GM23338 (cell line): ENCODE measurements around the gene TRMT13. TPM values are rescaled to one million over a fixed set of nuclear protein-coding genes. Genes with fewer than 3 reads are reported as not detected.

ENCODE experiments used
- ATAC-seq: fragments of 200-7000 bp; cut with Tn5 transposase; 3 replicates; pipeline ENCODE4 v1.9.1; 2020
- DNase-seq: peaks from one replicate; pipeline ENCODE4 v3.0.0-alpha.2; 2015; ENCODE audit warnings: low spot score
- H2AFZ ChIP-seq: fragments of 200-600 bp; sonication (generic); 2 replicates; pipeline ENCODE4 v1.8.0; 2016; ENCODE audit warnings: antibody characterized with exemption, mild to moderate bottlenecking, moderate library complexity
- H3F3A ChIP-seq: fragments of 200-600 bp; sonication (generic); replicated peaks from 2 replicates; pipeline ENCODE4 v1.8.0; 2017; ENCODE audit warnings: antibody characterized with exemption, mixed run types, low read depth
- H3K27ac ChIP-seq: fragments of 200-600 bp; sonication (generic); 2 replicates; pipeline ENCODE4 v1.6.1; 2016; ENCODE audit warnings: low read depth
- H3K27me3 ChIP-seq: fragments of 200-600 bp; sonication (generic); 2 replicates; pipeline ENCODE4 v1.8.0; 2016; ENCODE audit warnings: mild to moderate bottlenecking, mixed run types, moderate library complexity; ENCODE audit not compliant: insufficient read depth
- H3K36me3 ChIP-seq: fragments of 200-600 bp; sonication (generic); 2 replicates; pipeline ENCODE4 v1.8.0; 2016; ENCODE audit warnings: mild to moderate bottlenecking; ENCODE audit not compliant: insufficient read depth
- H3K4me1 ChIP-seq: fragments of 200-600 bp; sonication (generic); 2 replicates; pipeline ENCODE4 v1.8.0; 2016; ENCODE audit warnings: mild to moderate bottlenecking, moderate library complexity; ENCODE audit not compliant: insufficient read depth
- H3K4me2 ChIP-seq: fragments of 200-600 bp; sonication (generic); 2 replicates; pipeline ENCODE4 v1.7.1; 2017; ENCODE audit warnings: mixed run types
- H3K4me3 ChIP-seq: fragments of 200-600 bp; sonication (generic); 2 replicates; pipeline ENCODE4 v1.6.1; 2016; ENCODE audit warnings: mixed run types
- H3K79me2 ChIP-seq: fragments of 200-600 bp; sonication (generic); replicated peaks from 2 replicates; pipeline ENCODE4 v1.8.0; 2017; ENCODE audit warnings: mild to moderate bottlenecking; ENCODE audit not compliant: insufficient read depth
- H3K9me2 ChIP-seq: fragments of 200-600 bp; sonication (generic); 2 replicates; pipeline ENCODE4 v1.8.0; 2017; ENCODE audit not compliant: insufficient read depth
- H4K20me1 ChIP-seq: fragments of 200-600 bp; sonication (generic); replicated peaks from 2 replicates; pipeline ENCODE4 v1.8.0; 2017; ENCODE audit warnings: mild to moderate bottlenecking; ENCODE audit not compliant: insufficient read depth
- H3K27ac Mint-ChIP-seq: 2 replicates; pipeline ENCODE4 v1.8.0; 2020; ENCODE audit warnings: inconsistent platforms, mild to moderate bottlenecking, moderate library complexity, mixed read lengths
- H3K27me3 Mint-ChIP-seq: 3 replicates; pipeline ENCODE4 v1.8.0; 2022; ENCODE audit warnings: low read depth, mild to moderate bottlenecking, moderate library complexity, mixed read lengths, inconsistent platforms; ENCODE audit not compliant: insufficient read depth, poor library complexity
- H3K36me3 Mint-ChIP-seq: 3 replicates; pipeline ENCODE4 v1.8.0; 2021; ENCODE audit warnings: low read depth, mild to moderate bottlenecking, inconsistent platforms, moderate library complexity, mixed read lengths
- H3K4me1 Mint-ChIP-seq: 3 replicates; pipeline ENCODE4 v1.8.0; 2020; ENCODE audit warnings: mild to moderate bottlenecking, inconsistent platforms, mixed read lengths
- H3K4me3 Mint-ChIP-seq: 3 replicates; pipeline ENCODE4 v1.8.0; 2021; ENCODE audit warnings: moderate library complexity, mild to moderate bottlenecking, inconsistent platforms, mixed read lengths
- H3K9me3 Mint-ChIP-seq: 3 replicates; pipeline ENCODE4 v1.8.0; 2020; ENCODE audit warnings: moderate library complexity, mild to moderate bottlenecking, inconsistent platforms, mixed read lengths
- ETS1 ChIP-seq: IDR thresholded peaks from 2 replicates; pipeline ENCODE4 v1.6.1; 2016; ENCODE audit warnings: antibody characterized with exemption
- EZH2 ChIP-seq: fragments of 200-600 bp; sonication (generic); IDR thresholded peaks from one replicate; pipeline ENCODE4 v1.8.0; 2017; ENCODE audit warnings: antibody characterized with exemption, mild to moderate bottlenecking, low read depth; ENCODE audit not compliant: unreplicated experiment
- EZH2phosphoT487 ChIP-seq: fragments of 200-600 bp; sonication (generic); IDR thresholded peaks from one replicate; pipeline ENCODE4 v1.8.1; 2018; ENCODE audit warnings: antibody characterized with exemption; ENCODE audit not compliant: unreplicated experiment
- POLR2AphosphoS5 ChIP-seq: IDR thresholded peaks from 2 replicates; pipeline ENCODE4 v1.6.1; 2016; ENCODE audit warnings: antibody characterized with exemption, low read depth
- STAT1 ChIP-seq: IDR thresholded peaks from one replicate; pipeline ENCODE4 v1.6.1; 2016; ENCODE audit warnings: antibody characterized with exemption; ENCODE audit not compliant: unreplicated experiment
- ZNF114 ChIP-seq: fragments of 250-450 bp; sonication (Bioruptor Pico); IDR thresholded peaks from 2 replicates; pipeline ENCODE4 v1.5.0; 2020; ENCODE audit warnings: mild to moderate bottlenecking, moderate library complexity
- ZNF331 ChIP-seq: fragments of 250-450 bp; sonication (Bioruptor Pico); IDR thresholded peaks from 2 replicates; pipeline ENCODE4 v1.5.0; 2020; ENCODE audit warnings: low read depth, mild to moderate bottlenecking, moderate library complexity
- polyA plus RNA-seq: library from polyadenylated mRNA; unstranded; fragments of >200 nt; fragmentation: Nextera tagmentation; extraction: Ambion mirVana; gene quantifications from 2 replicates; pipeline ENCODE4 v1.2.1, GENCODE V29; 2016
- total RNA-seq: library from RNA; depleted of rRNA; stranded (reverse); fragments of >200 nt; shearing (Covaris generic); gene quantifications from 2 replicates; pipeline ENCODE4 v1.2.3, GENCODE V29; 2014
- TF ChIP-seq, protein P1 (sequence below), 2 experiments: fragments of 200-600 bp in 1 of 2; sonication (generic) in 1 of 2; conservative IDR thresholded peaks; 2 replicates each; pipeline versions ENCODE4 v1.5.1 to v1.6.1; 2016 to 2017; ENCODE audit warnings: antibody characterized with exemption in 2 of 2, low read depth in 2 of 2, mild to moderate bottlenecking in 2 of 2, moderate library complexity in 1 of 2
- TF ChIP-seq, protein P2 (sequence below): fragments of 250-450 bp; sonication (Bioruptor Pico); IDR thresholded peaks from 2 replicates; pipeline ENCODE4 v1.5.0; 2020; ENCODE audit warnings: mild to moderate bottlenecking, moderate library complexity

The TRMT13 gene
- total and polyA plus RNA-seq, 2 experiments from 2014 or later: 14.5 to 22.8 TPM

- no peaks in the 10 kb centered on the region for H3K4me1 ChIP-seq
- Mint-ChIP-seq H3K36me3 (peaks cover 49% of the 10 kb centered on the region), H3K27me3 (no peaks in the 10 kb centered on the region), H3K4me3 (no peak overlapping the region), H3K27ac (no peak overlapping the region), H3K9me3 (no peaks in the 10 kb centered on the region; the same call in 2 of the 3 replicates), H3K4me1 (no peaks in the 10 kb centered on the region)
- no peak overlapping the region for H2AFZ ChIP-seq
- H3K4me3 ChIP-seq: no peak overlapping the region
- H4K20me1 ChIP-seq: no peaks in the 10 kb centered on the region
- no peaks in the 10 kb centered on the region for H3K9me2 ChIP-seq
- H3K79me2 ChIP-seq: no peaks in the 10 kb centered on the region
- DNase-seq (no peak), ATAC-seq (no peak)
- peaks cover 34% of the 10 kb centered on the region; the same call in 1 of the 2 replicates for H3K36me3 ChIP-seq
- H3K4me2 ChIP-seq: no peak overlapping the region
- no peak overlapping the region for H3K27ac ChIP-seq
- no peak for TF ChIP-seq ETS1
- TF ChIP-seq POLR2AphosphoS5: no peak
- TF ChIP-seq, protein P1, sequence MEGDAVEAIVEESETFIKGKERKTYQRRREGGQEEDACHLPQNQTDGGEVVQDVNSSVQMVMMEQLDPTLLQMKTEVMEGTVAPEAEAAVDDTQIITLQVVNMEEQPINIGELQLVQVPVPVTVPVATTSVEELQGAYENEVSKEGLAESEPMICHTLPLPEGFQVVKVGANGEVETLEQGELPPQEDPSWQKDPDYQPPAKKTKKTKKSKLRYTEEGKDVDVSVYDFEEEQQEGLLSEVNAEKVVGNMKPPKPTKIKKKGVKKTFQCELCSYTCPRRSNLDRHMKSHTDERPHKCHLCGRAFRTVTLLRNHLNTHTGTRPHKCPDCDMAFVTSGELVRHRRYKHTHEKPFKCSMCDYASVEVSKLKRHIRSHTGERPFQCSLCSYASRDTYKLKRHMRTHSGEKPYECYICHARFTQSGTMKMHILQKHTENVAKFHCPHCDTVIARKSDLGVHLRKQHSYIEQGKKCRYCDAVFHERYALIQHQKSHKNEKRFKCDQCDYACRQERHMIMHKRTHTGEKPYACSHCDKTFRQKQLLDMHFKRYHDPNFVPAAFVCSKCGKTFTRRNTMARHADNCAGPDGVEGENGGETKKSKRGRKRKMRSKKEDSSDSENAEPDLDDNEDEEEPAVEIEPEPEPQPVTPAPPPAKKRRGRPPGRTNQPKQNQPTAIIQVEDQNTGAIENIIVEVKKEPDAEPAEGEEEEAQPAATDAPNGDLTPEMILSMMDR (conservative IDR thresholded peaks at IDR 0.05; ENCODE audit: low read depth in 2 of 2): no peak
- TF ChIP-seq ZNF331: no peak
- no peaks in the 10 kb centered on the region for H3F3A ChIP-seq
- no peaks in the 10 kb centered on the region for H3K27me3 ChIP-seq
Measured at GRCh38 chr1:100107696-100108095, 25.3 kb upstream of the TRMT13 start.

GRCh38 chr1:100109554-100110066 lies 23.4 kb upstream of the TRMT13 start:
- peaks cover 29% of the 10 kb centered on the region; the same call in 1 of the 2 replicates for H3K36me3 ChIP-seq
- H2AFZ ChIP-seq: no peak overlapping the region
- H4K20me1 ChIP-seq: no peaks in the 10 kb centered on the region
- H3K4me1 Mint-ChIP-seq: no peaks in the 10 kb centered on the region
- H3K27me3 Mint-ChIP-seq: no peaks in the 10 kb centered on the region
- H3K27me3 ChIP-seq: no peaks in the 10 kb centered on the region
- H3K36me3 Mint-ChIP-seq: peaks cover 46% of the 10 kb centered on the region
- H3K4me3 ChIP-seq: no peak overlapping the region
- H3K4me1 ChIP-seq: no peaks in the 10 kb centered on the region
- H3K4me3 Mint-ChIP-seq: no peak overlapping the region
- ATAC-seq (no peak), DNase-seq (no peak)
- H3K27ac Mint-ChIP-seq: no peak overlapping the region
- no peak overlapping the region for H3K27ac ChIP-seq
- H3F3A ChIP-seq: no peaks in the 10 kb centered on the region
- no peak overlapping the region for H3K4me2 ChIP-seq
- no peaks in the 10 kb centered on the region for H3K9me2 ChIP-seq
- no peaks in the 10 kb centered on the region for H3K79me2 ChIP-seq
- no peaks in the 10 kb centered on the region; the same call in 2 of the 3 replicates for H3K9me3 Mint-ChIP-seq
- no peak for TF ChIP-seq POLR2AphosphoS5
- TF ChIP-seq EZH2phosphoT487: no peak
- TF ChIP-seq ZNF114 (CRISPR knock-in tag): no peak
- TF ChIP-seq, protein P2, sequence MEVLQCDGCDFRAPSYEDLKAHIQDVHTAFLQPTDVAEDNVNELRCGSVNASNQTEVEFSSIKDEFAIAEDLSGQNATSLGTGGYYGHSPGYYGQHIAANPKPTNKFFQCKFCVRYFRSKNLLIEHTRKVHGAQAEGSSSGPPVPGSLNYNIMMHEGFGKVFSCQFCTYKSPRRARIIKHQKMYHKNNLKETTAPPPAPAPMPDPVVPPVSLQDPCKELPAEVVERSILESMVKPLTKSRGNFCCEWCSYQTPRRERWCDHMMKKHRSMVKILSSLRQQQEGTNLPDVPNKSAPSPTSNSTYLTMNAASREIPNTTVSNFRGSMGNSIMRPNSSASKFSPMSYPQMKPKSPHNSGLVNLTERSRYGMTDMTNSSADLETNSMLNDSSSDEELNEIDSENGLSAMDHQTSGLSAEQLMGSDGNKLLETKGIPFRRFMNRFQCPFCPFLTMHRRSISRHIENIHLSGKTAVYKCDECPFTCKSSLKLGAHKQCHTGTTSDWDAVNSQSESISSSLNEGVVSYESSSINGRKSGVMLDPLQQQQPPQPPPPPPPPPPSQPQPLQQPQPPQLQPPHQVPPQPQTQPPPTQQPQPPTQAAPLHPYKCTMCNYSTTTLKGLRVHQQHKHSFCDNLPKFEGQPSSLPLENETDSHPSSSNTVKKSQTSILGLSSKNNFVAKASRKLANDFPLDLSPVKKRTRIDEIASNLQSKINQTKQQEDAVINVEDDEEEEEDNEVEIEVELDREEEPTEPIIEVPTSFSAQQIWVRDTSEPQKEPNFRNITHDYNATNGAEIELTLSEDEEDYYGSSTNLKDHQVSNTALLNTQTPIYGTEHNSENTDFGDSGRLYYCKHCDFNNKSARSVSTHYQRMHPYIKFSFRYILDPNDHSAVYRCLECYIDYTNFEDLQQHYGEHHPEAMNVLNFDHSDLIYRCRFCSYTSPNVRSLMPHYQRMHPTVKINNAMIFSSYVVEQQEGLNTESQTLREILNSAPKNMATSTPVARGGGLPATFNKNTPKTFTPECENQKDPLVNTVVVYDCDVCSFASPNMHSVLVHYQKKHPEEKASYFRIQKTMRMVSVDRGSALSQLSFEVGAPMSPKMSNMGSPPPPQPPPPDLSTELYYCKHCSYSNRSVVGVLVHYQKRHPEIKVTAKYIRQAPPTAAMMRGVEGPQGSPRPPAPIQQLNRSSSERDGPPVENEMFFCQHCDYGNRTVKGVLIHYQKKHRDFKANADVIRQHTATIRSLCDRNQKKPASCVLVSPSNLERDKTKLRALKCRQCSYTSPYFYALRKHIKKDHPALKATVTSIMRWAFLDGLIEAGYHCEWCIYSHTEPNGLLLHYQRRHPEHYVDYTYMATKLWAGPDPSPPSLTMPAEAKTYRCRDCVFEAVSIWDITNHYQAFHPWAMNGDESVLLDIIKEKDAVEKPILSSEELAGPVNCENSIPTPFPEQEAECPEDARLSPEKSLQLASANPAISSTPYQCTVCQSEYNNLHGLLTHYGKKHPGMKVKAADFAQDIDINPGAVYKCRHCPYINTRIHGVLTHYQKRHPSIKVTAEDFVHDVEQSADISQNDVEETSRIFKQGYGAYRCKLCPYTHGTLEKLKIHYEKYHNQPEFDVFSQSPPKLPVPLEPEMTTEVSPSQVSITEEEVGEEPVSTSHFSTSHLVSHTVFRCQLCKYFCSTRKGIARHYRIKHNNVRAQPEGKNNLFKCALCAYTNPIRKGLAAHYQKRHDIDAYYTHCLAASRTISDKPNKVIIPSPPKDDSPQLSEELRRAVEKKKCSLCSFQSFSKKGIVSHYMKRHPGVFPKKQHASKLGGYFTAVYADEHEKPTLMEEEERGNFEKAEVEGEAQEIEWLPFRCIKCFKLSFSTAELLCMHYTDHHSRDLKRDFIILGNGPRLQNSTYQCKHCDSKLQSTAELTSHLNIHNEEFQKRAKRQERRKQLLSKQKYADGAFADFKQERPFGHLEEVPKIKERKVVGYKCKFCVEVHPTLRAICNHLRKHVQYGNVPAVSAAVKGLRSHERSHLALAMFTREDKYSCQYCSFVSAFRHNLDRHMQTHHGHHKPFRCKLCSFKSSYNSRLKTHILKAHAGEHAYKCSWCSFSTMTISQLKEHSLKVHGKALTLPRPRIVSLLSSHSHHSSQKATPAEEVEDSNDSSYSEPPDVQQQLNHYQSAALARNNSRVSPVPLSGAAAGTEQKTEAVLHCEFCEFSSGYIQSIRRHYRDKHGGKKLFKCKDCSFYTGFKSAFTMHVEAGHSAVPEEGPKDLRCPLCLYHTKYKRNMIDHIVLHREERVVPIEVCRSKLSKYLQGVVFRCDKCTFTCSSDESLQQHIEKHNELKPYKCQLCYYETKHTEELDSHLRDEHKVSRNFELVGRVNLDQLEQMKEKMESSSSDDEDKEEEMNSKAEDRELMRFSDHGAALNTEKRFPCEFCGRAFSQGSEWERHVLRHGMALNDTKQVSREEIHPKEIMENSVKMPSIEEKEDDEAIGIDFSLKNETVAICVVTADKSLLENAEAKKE (CRISPR knock-in tag): no peak
- TF ChIP-seq, protein P1 (conservative IDR thresholded peaks at IDR 0.05; ENCODE audit: low read depth in 2 of 2): no peak
- TF ChIP-seq EZH2: no peak
- no peak for TF ChIP-seq STAT1
